Measurements from ENCODE around the gene LMF1.

The LMF1 gene

DNA sequence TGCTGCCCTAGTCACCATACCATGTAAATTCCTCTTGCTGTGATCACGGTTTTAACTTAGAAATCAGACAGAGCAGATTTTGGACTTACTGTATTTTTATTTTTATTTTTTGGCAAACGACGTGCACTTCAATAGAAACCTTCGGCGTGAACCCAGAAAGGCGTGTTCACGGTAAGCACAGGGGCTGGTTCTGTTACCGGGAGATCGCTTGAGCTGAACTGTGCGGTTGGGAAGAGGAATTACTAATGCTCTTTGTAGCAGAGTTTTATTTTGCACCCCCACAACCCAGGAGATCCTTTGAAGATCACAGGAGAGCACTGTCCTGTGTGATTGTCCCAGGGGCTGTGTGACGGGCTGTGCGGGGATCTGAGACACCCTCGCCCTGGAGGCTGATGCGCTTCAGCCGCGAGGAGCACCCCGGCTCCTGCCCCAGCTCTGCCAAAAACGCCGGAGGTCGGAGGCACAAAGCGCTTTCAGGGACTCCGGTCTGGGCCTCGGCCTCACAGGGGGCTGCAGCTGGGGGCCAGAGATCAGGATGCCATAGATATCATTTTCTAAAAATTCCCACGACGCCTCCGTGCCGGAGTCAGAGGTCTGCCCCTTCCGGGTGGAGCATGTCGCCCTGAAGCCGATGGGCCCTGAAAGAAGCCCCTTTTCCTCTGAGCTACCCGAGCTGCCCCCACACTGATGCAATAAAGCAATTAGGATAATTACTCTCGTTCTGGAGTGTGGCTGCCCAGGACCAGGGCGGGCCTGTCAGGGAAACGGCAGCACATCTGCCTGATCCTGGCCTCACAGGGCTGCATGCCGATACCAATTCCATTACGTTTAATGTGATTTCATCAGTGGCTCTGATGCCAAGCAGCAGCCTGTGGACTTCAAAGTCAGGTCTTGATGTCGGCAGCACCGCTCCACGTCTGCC is 71.8 kb downstream of the LMF1 start:
- no peaks in the 10 kb centered on the region for H3K36me3 ChIP-seq (ENCODE audit: control insufficient read depth in 2 of 2, insufficient read depth in 2 of 2, low read length in 2 of 2)
- H3K9me3 ChIP-seq (ENCODE audit: control insufficient read depth in 2 of 2, low read length in 2 of 2), result no peaks in the 10 kb centered on the region
- no peak overlapping the region for H3K9ac ChIP-seq (ENCODE audit: low read depth in 1 of 2, low read length in 2 of 2)
- H3K4me1 ChIP-seq (ENCODE audit: control insufficient read depth in 2 of 2, insufficient read depth in 2 of 2, low read length in 2 of 2), result no peaks in the 10 kb centered on the region
- no peaks in the 10 kb centered on the region for H3K27me3 ChIP-seq (ENCODE audit: control insufficient read depth in 2 of 2, insufficient read depth in 2 of 2, low read length in 2 of 2)
- no peak overlapping the region for H3K27ac ChIP-seq (ENCODE audit: low read depth in 2 of 2, low read length in 2 of 2)
- no peak overlapping the region for H3K4me3 ChIP-seq (ENCODE audit: low read length in 2 of 2)

DNA sequence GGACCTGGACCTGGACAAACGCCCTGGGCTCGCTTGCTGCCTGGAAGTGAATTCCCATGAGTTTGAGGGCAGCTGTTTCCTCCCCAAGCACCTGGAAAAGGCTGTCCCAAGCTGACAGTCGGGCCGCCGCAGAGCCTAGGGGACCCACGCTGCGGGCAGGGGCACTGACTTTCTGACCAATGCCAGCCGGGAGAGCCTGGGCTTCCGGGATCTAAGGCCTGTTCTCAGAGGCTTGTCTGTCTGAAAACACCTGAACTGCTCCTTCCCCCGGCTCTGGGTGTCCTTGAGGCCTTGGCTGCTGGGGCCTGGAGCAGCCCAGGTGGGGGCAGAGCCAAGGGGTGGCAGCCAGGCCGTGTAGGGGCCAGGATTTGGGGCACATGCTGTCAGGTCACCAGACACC is 72.6 kb downstream of the LMF1 start:
- no peak overlapping the region for H3K27ac ChIP-seq (ENCODE audit: low read depth in 2 of 2, low read length in 2 of 2)
- no peak overlapping the region for H3K9ac ChIP-seq (ENCODE audit: low read depth in 1 of 2, low read length in 2 of 2)
- H3K4me3 ChIP-seq (ENCODE audit: low read length in 2 of 2), result no peak overlapping the region
- H3K4me1 ChIP-seq (ENCODE audit: control insufficient read depth in 2 of 2, insufficient read depth in 2 of 2, low read length in 2 of 2), result no peaks in the 10 kb centered on the region
- no peaks in the 10 kb centered on the region for H3K27me3 ChIP-seq (ENCODE audit: control insufficient read depth in 2 of 2, insufficient read depth in 2 of 2, low read length in 2 of 2)
- H3K9me3 ChIP-seq (ENCODE audit: control insufficient read depth in 2 of 2, low read length in 2 of 2), result no peaks in the 10 kb centered on the region
- H3K36me3 ChIP-seq (ENCODE audit: control insufficient read depth in 2 of 2, insufficient read depth in 2 of 2, low read length in 2 of 2), result no peaks in the 10 kb centered on the region

DNA sequence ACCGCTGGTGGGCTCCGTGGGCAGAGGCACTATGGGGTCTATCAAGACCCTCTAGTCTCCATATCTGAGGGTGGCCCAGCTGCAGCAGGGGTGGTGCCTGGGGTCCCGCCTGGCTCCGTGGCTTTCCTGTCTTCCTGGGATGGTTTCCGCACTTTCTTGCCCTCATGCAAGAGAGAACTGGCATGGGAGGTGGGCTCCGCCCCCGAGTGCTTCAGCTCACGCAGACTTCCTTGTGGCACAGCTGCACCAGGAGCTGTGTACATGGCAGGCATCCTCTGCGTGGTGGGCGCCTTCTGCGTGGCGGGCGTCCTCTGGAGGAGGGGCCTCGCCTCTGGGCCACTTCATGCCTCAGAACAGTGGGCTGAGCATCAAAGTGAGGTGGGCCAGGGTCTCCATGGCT is 73.1 kb downstream of the LMF1 start:
- H3K9me3 ChIP-seq (ENCODE audit: control insufficient read depth in 2 of 2, low read length in 2 of 2), result no peaks in the 10 kb centered on the region
- H3K27ac ChIP-seq (ENCODE audit: low read depth in 2 of 2, low read length in 2 of 2), result no peak overlapping the region
- no peaks in the 10 kb centered on the region for H3K27me3 ChIP-seq (ENCODE audit: control insufficient read depth in 2 of 2, insufficient read depth in 2 of 2, low read length in 2 of 2)
- no peak overlapping the region for H3K4me3 ChIP-seq (ENCODE audit: low read length in 2 of 2)
- H3K9ac ChIP-seq (ENCODE audit: low read depth in 1 of 2, low read length in 2 of 2), result no peak overlapping the region
- H3K36me3 ChIP-seq (ENCODE audit: control insufficient read depth in 2 of 2, insufficient read depth in 2 of 2, low read length in 2 of 2), result no peaks in the 10 kb centered on the region
- no peaks in the 10 kb centered on the region for H3K4me1 ChIP-seq (ENCODE audit: control insufficient read depth in 2 of 2, insufficient read depth in 2 of 2, low read length in 2 of 2)

DNA sequence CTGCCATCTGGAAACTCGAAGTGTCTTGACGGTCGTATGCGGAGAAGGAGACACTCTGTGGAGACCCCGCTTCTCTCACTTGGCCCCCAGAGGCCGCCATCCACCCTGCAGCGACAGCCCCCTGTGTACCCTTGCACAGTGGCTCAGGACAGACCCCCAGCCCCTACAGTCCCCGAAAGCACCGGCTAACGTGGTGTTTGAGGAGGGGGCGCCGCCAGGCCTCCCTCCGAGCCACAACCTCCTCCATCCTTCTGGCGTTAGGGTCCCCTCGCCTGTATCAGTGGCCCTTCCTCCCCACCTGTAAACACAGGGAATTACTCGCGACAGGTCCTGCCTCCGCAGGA is 73.6 kb downstream of the LMF1 start:
- no peaks in the 10 kb centered on the region for H3K36me3 ChIP-seq (ENCODE audit: control insufficient read depth in 2 of 2, insufficient read depth in 2 of 2, low read length in 2 of 2)
- no peak overlapping the region for H3K27ac ChIP-seq (ENCODE audit: low read depth in 2 of 2, low read length in 2 of 2)
- H3K27me3 ChIP-seq (ENCODE audit: control insufficient read depth in 2 of 2, insufficient read depth in 2 of 2, low read length in 2 of 2), result no peaks in the 10 kb centered on the region
- H3K9me3 ChIP-seq (ENCODE audit: control insufficient read depth in 2 of 2, low read length in 2 of 2), result no peaks in the 10 kb centered on the region
- no peak overlapping the region for H3K9ac ChIP-seq (ENCODE audit: low read depth in 1 of 2, low read length in 2 of 2)
- no peaks in the 10 kb centered on the region for H3K4me1 ChIP-seq (ENCODE audit: control insufficient read depth in 2 of 2, insufficient read depth in 2 of 2, low read length in 2 of 2)
- no peak overlapping the region for H3K4me3 ChIP-seq (ENCODE audit: low read length in 2 of 2)

DNA sequence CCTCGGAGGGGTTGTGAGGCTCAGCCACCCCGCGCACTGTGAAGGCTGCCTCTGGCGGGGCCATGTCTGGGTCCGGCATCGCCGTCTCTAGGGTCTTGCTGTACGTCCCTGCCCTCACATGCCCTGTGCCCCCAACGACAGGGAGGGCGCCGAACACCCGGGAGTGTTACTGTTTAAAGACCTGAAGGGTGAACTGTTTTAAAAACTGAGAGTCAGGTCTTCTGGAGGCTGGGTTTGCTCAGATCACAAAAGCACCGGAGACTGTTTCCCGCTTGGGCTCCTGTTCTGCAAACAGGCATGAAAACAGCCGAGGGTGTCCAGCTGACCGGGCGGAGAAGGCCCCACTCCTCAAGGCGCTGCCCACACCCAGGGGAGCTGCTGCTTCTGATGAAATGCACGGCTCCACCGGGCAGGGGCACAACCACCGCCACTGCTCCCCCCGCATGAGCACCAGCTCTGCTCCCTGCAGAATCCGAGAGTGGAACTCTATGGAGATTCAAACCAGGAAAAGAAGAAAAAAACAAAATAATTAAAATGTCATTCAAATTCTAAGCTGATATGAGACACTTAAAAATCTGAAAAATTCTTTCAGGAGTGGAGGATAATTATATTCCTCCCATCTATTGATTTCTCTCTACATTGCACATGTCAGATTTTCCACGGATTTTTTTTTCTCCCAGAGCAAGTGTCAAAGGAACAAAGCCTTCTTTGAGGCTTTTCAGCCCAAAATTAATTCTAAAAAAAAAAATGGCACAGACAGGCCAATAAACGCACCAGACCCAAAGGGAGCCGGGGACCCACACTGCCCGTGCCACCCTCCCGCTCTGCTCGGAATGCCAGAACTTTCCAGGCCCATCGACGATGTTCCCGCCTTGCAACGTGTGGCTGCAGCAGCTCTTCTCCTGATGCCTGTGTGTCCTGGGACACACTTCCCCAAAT is 74.3 kb downstream of the LMF1 start:
- Histone ChIP-seq H3K27me3 (ENCODE audit: control insufficient read depth in 2 of 2, insufficient read depth in 2 of 2, low read length in 2 of 2) (no peaks in the 10 kb centered on the region), H3K4me1 (ENCODE audit: control insufficient read depth in 2 of 2, insufficient read depth in 2 of 2, low read length in 2 of 2) (no peaks in the 10 kb centered on the region), H3K9me3 (ENCODE audit: control insufficient read depth in 2 of 2, low read length in 2 of 2) (no peaks in the 10 kb centered on the region), H3K4me3 (ENCODE audit: low read length in 2 of 2) (no peak overlapping the region), H3K9ac (ENCODE audit: low read depth in 1 of 2, low read length in 2 of 2) (no peak overlapping the region), H3K27ac (ENCODE audit: low read depth in 2 of 2, low read length in 2 of 2) (no peak overlapping the region), H3K36me3 (ENCODE audit: control insufficient read depth in 2 of 2, insufficient read depth in 2 of 2, low read length in 2 of 2) (peaks cover 0 to under 1% of the 10 kb centered on the region in 2 donors)

DNA sequence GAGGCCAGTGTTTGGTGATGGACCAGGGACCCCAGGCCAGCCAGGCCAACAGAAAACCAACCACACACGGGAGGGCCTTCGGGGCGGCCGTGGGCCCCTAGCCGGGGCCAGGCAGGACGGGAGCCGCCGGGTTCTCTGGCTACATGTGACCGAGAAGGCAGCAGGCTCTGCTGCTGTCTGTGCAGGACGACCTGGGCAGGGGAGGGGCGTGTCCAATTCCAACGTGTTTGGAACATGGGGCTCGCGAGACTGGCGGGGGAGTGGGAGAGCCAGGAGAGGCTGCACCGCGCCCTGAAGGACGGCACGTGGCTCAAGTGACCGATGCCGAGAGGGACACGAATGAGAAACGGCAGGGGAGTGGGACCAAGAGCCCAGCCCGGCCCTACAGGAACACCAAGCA is 75.4 kb downstream of the LMF1 start:
- H3K36me3 ChIP-seq (ENCODE audit: control insufficient read depth in 2 of 2, insufficient read depth in 2 of 2, low read length in 2 of 2), result peaks cover 0 to 4% of the 10 kb centered on the region in 2 donors
- no peak overlapping the region for H3K27ac ChIP-seq (ENCODE audit: low read depth in 2 of 2, low read length in 2 of 2)
- no peaks in the 10 kb centered on the region for H3K27me3 ChIP-seq (ENCODE audit: control insufficient read depth in 2 of 2, insufficient read depth in 2 of 2, low read length in 2 of 2)
- H3K4me1 ChIP-seq (ENCODE audit: control insufficient read depth in 2 of 2, insufficient read depth in 2 of 2, low read length in 2 of 2), result no peaks in the 10 kb centered on the region
- H3K9ac ChIP-seq (ENCODE audit: low read depth in 1 of 2, low read length in 2 of 2), result no peak overlapping the region
- no peaks in the 10 kb centered on the region for H3K9me3 ChIP-seq (ENCODE audit: control insufficient read depth in 2 of 2, low read length in 2 of 2)
- no peak overlapping the region for H3K4me3 ChIP-seq (ENCODE audit: low read length in 2 of 2)

DNA sequence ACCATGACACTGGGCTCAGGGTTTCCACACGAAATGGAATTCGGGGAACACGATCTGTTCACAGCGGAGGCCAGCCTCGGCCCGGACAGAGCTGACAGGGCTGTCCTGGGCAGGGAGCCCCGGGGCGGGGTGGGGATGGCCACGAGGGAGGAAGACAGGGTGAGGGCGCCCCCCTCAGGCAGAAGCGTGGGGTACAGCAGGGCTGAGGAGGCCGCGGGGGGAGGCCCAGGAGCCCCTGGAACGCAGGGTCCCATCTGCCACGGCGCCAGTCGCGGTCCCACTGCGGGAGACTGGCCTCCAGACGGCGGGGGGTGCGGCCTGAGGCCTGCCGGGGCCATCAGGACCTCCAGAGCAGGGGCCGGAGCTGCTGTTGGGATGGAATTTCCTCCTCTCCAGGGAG is 75.9 kb downstream of the LMF1 start:
- Histone ChIP-seq H3K4me1 (ENCODE audit: control insufficient read depth in 2 of 2, insufficient read depth in 2 of 2, low read length in 2 of 2) (no peaks in the 10 kb centered on the region), H3K9ac (ENCODE audit: low read depth in 1 of 2, low read length in 2 of 2) (no peak overlapping the region), H3K36me3 (ENCODE audit: control insufficient read depth in 2 of 2, insufficient read depth in 2 of 2, low read length in 2 of 2) (peaks cover 0 to 4% of the 10 kb centered on the region in 2 donors)

DNA sequence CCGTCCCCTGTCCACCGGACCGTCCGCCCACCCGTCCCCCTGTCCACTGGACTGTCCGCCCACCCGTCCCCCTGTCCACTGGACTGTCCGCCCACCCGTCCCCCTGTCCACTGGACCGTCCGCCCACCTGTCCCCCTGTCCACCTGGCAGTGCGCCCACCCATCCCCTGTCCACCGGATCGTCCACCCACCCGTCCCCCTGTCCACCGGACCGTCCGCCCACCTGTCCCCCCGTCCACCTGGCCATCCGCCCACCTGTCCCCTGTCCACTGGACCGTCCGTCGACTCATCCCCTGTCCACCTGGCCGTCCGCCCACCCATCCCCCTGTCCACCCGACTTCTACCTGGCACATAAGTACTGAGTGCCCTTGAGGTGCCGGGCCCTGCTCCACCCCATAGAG is 76.6 kb downstream of the LMF1 start:
- no peaks in the 10 kb centered on the region for H3K4me1 ChIP-seq (ENCODE audit: control insufficient read depth in 2 of 2, insufficient read depth in 2 of 2, low read length in 2 of 2)
- no peaks in the 10 kb centered on the region for H3K9me3 ChIP-seq (ENCODE audit: control insufficient read depth in 2 of 2, low read length in 2 of 2)
- H3K9ac ChIP-seq (ENCODE audit: low read depth in 1 of 2, low read length in 2 of 2), result no peak overlapping the region
- H3K36me3 ChIP-seq (ENCODE audit: control insufficient read depth in 2 of 2, insufficient read depth in 2 of 2, low read length in 2 of 2), result peaks cover 0 to 4% of the 10 kb centered on the region in 2 donors
- H3K27ac ChIP-seq (ENCODE audit: low read depth in 2 of 2, low read length in 2 of 2), result no peak overlapping the region
- no peaks in the 10 kb centered on the region for H3K27me3 ChIP-seq (ENCODE audit: control insufficient read depth in 2 of 2, insufficient read depth in 2 of 2, low read length in 2 of 2)
- H3K4me3 ChIP-seq (ENCODE audit: low read length in 2 of 2), result no peak overlapping the region

More for the DNA sequence above, 75.9 kb downstream of the LMF1 start:
- H3K27me3 ChIP-seq (ENCODE audit: control insufficient read depth in 2 of 2, insufficient read depth in 2 of 2, low read length in 2 of 2), result no peaks in the 10 kb centered on the region
- no peak overlapping the region for H3K27ac ChIP-seq (ENCODE audit: low read depth in 2 of 2, low read length in 2 of 2)
- no peak overlapping the region for H3K4me3 ChIP-seq (ENCODE audit: low read length in 2 of 2)
- no peaks in the 10 kb centered on the region for H3K9me3 ChIP-seq (ENCODE audit: control insufficient read depth in 2 of 2, low read length in 2 of 2)

DNA sequence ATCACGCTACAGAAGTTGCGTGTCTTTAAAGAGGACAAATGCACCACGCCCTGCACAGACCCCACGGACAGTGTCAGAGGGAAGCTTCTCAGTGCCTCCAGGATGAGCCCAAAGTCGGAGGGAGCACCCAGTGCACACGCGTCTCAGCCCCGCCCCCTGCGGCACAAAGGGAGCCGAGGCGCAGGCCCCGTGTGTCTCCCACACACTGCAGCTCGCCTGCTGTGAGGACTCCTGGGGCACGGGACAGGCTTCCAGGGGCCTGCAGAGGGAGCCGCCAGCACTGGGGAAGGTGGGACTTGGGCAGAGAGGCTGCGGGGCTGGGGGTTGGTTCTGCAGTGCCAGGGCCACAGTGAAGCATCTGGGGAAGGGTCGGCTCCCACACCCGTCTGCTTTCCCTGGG is 77.4 kb downstream of the LMF1 start:
- no peak overlapping the region for H3K9ac ChIP-seq (ENCODE audit: low read depth in 1 of 2, low read length in 2 of 2)
- no peak overlapping the region for H3K27ac ChIP-seq (ENCODE audit: low read depth in 2 of 2, low read length in 2 of 2)
- no peaks in the 10 kb centered on the region for H3K27me3 ChIP-seq (ENCODE audit: control insufficient read depth in 2 of 2, insufficient read depth in 2 of 2, low read length in 2 of 2)
- H3K36me3 ChIP-seq (ENCODE audit: control insufficient read depth in 2 of 2, insufficient read depth in 2 of 2, low read length in 2 of 2), result peaks cover 0 to 4% of the 10 kb centered on the region in 2 donors
- H3K4me3 ChIP-seq (ENCODE audit: low read length in 2 of 2), result no peak overlapping the region
- H3K9me3 ChIP-seq (ENCODE audit: control insufficient read depth in 2 of 2, low read length in 2 of 2), result no peaks in the 10 kb centered on the region
- no peaks in the 10 kb centered on the region for H3K4me1 ChIP-seq (ENCODE audit: control insufficient read depth in 2 of 2, insufficient read depth in 2 of 2, low read length in 2 of 2)
